Smooth muscle cell of the brain vasculature (primary cell): ENCODE data around the gene HSPA14.
"Not testable (repeated sequence)": the region's sequence is repeated elsewhere in the genome, so short reads cannot be mapped to it uniquely, and the experiment has no call there.

Experiments
- DNase-seq: peaks from one replicate; pipeline ENCODE4 v3.0.0-alpha.2; 2012; ENCODE audit warnings: low read depth, low spot score

The HSPA14 gene

DNA sequence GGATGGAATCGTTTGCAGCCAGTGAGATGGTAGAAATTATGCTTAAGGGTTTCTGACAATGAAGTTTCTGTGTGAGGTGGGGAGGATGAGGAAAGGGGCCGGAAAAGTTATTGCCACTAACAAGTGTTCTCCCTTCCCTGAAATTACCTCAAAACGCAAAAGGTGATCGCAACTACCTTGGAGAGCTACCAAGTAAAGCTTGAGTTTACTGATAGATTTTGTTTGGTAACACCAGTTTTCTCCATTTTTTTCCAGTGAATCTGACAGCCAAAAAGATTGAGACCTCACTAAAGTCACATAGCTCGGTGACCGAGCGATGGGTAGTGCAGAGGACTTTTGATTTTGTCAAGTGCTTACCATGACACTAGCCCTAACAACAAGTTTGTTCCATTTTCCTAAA lies 42.1 kb downstream of the HSPA14 start:
- no peak for DNase-seq

DNA sequence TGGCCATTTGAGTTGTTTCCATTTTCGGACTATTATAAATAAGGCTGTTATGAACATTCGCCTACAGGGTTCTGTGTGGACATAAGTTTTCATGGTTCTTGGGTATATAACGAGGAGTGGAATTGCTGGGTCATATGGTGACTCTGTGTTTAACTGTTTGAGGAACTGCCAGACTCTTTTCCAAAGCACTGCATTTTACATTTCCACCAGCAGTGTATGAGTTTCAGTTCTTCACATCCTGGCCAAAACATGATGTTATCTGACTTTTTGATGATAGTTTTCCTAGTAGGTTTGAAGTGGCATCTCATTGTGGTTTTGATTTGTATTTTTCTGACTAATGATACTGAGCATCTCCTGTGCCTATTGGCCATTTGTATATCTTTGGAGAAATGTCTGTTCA lies 46.0 kb downstream of the HSPA14 start:
- DNase-seq, result no peak

DNA sequence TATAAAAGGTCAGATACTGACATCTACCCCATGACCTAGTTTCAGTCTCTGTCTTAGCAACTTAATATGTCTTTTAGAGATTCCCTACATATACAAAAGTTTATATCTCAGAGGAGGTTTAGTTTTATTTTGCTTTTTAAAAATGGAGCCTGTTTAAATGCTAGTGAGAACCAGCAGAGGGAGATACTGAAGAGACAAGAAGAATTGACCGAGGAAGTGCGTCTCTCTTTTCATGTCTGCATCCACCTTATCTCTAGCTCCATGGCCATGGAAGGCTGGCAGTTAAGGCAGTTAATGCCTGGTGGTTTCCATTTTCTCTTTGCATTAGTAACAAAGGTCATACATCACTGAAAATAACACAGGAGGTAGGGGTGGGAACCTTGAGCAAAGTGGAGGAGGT lies 51.2 kb downstream of the HSPA14 start:
- no peak for DNase-seq

DNA sequence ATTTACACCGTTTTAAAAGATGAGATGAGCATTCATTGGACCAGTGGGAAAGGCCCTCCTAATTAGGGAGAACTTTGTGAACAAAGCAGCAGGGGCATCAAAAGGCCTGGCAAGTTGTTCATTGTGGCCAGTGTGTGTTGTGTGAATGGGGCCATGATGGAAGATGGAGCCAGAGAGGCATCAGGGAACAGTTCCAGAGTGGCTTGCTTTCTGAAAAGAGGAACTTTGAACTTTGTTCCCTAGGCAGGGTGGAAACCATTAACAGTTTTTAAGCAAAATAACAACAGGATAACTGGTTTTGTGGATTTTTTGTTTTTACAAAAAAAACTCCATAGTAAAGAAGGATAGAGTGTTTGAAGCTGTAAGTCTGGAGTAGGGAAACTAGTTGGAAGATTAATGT lies 53.0 kb downstream of the HSPA14 start:
- no peak for DNase-seq

DNA sequence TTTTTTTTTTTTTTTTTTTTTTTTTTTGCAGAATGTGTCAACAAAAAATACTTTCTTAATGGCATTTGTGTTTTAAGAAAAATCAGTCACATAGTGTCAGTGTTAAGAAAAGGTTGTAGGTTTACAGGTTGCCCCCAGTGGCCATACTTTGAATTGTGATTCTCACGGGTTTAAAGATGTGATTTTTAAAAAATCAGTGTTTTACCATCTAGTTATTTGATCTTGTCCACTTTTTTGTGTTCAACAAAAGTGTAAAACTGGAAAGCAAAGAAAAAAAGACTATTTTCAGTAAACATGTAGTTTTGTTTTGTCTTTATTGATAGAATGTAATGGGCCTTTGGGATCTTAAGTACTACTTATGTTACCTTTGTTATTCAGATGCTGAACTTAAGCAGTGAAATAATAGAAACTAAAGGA lies 66.2 kb downstream of the HSPA14 start:
- no peak for DNase-seq

DNA sequence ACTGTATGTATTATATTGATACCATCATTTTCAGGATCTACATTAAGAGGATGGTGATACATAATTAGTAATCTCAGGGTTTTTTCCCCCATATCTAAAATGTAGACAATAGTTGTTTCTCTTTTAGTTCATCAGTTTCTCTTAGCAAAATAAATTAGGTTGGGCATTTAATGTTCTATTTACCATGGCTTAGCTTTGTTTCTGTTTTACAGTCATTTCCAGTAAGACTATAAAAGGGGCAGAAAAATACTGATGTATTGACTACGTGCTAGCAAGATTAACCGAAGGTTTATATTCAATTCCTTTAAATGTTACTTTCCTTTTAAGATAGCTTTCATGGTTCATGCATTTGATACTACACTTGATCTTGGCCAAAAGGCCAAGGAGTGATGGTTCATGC lies 66.8 kb downstream of the HSPA14 start:
- no peak for DNase-seq

DNA sequence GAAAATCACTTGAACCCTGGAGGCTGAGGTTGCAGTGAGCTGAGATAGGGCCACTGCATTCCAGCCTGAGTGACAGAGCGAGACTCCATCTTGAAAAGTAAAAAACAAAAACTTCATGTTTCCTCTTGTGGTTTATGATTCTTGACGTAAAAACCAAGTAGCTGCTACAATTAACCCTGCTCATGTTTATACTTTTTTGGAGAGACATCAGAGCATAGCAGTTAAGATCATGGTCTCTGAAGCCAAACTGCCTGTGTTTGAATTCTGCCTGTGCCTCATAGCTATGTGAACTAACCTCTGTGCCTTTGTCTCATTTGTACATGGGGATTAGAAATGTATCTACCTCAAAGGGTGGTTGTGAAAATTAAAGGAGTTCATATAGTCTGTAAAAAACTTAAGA lies 67.8 kb downstream of the HSPA14 start:
- DNase-seq, result no peak

DNA sequence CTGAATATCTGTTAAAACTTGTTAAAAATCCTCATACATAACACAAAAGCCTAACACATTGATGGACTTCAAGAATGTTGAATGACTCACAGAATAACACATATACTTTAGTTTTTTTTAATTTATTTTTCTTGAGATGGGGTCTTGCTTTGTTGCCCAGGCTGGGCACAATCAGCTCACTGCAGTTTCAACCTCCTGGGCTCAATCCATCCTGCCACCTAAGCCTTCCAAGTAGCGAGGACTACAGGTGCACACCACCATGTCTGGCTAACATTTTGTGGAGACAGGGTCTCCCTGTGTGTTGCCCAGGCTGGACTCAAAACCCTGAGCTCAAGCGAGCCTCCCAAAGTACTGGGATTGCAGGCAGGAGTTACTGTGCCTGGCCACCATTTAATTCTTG lies 68.7 kb downstream of the HSPA14 start:
- no peak for DNase-seq

DNA sequence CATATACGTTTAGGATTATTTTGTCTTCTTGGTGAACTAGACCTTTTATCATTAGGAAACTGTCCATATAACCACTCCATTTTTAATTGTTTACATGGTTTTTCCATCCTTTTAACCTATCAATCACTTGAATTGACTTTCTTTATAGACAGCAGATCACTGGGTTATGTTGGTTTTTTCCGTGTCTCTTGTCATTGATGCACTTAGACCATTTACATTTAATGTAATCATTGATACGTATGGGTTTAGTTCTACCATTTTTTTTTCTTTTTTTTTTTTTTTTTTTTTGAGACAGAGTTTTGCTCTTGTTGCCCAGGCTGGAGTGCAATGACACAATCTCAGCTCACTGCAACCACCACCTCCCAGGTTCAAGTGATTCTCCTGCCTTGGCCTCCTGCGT lies 69.5 kb downstream of the HSPA14 start:
- not testable (repeated sequence) for DNase-seq

DNA sequence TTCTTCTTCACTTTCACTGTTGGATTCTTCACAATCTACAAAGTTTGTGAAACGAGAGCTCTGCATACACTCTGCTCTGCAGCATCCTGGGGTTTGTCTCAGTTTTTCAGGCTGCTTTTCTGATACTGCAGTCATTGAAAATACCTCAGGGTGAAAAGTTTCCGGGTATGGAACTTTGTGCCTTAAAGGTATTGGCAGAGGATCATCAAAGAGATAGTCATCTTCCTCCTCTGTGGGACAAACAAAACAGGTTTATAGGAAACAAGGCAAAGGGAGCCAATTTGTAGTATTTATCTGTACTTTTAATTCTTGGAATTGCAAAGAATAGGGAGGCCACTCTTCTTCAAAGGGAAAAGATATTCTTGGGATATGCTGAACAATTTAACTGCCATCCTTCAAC lies 71.0 kb downstream of the HSPA14 start:
- DNase-seq, result no peak

DNA sequence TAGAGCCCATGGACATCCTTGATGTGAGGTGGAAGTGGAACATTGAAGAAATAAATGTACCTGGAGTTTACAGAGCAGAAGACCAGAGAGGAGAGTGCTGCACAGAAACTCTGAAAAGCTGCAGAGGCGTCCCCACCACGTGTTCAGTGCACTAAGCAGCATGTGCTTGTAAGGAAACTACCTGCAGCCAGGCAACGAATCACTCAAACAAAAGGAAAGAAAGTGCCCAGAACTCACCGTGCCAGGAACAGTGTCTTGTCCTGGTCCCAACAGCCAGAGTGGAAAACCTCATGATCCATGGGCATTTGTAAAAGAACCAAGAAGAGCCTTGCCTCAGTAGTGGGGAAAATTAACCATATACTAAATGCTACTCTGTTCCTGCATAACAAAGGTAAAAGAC lies 72.8 kb downstream of the HSPA14 start:
- no peak for DNase-seq

DNA sequence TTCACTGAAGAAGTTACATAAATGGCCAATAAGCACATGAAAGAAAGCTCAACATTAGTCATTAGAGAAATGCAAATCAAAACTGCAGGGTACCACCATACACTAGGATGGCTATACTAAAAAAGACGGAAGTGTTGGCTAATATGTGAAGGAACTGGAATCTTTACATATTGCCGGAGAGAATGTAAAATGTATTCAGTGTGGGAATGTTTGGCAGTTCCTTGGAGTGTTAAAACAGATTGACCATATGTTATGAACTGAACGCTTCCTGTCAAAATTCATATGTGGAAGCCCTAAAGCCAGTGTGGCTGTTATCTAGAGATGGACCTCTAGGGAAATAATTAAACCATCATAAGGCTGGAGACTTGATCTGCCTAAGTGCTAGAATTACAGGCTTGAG lies 73.7 kb downstream of the HSPA14 start:
- no peak for DNase-seq

DNA sequence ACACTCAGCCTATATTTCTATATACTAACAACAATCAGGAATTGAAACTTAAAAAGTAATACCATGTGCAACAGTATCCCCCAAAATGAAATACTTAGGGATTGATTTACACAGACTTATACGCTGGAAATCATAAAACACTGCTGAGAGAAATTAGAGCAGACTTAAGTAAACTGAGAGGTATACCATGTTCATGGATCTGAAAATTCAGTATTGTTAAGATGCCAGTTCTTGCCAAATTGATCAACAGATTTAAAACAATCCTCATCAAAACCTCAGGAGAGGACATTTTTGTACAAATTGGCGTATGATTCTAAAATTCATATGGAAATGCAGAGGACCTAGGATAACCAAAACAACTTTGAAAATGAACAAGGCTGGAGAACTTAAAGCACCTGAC lies 78.5 kb downstream of the HSPA14 start:
- DNase-seq, result no peak

DNA sequence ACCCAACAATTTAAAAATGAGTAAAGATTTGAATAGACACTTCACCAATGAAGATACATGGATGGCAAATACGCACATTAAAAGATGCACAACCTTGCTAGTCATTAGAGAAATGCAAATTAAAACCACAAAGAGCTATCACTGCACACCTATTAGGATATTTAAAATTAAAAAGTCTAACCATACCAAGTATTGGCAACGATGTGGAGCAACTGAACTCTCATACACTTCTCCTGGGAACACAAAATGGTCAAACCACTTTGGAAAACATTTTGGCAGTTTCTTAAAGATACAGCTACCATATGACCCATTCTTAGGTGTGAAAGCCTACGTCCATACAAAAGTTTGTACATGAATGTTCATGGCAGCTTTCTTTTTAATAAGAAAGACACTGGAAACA lies 79.7 kb downstream of the HSPA14 start:
- no peak for DNase-seq

DNA sequence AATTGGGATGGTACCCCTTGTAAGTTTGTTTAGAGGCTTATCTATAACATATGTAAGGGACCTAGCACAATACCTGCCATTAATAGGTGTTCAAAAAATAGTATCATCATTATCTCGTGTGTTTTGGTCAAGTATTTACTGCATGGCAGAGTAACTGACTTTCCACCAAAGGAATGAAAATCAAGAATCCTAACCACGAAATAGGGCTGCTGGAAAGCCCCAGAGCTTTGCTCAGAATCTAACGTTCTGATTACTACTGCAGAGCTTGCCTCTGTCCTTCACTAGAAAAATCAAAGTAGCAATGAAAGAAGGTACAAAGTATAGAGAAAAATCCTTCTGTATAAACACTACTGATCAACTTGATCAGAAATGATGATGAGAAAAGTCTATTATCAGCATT lies 80.9 kb downstream of the HSPA14 start:
- no peak for DNase-seq
